ENCODE measurements around the gene RUNX1.

The RUNX1 gene

DNA sequence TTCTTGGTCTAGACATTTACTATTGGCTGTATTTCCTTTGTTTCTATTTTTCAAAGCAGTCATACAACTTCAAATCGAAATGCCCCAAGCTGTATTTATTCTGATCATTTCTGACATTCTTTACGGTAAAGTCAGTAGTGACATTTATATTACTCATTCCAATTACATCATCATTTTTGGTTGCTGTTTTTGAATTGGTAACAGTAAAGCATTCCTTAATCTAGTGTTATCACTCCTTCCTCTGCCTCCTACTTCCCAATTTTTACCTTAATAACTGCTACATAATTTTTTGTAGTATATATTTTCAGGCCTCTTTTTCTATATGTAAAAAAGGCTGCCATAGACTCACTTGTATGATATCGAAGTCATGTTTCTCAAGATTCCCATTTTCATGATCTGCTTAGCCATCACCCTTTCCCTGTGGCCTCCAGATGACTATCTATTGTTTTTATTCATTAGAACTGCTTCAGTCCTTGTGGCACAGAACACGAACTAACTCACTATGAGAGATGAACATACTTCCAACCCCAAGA, 167.2 kb downstream of the RUNX1 start:
- no peak for DNase-seq
- Histone ChIP-seq H3K27me3 (peaks cover 34% of the 10 kb centered on the region), H3K4me3 (ENCODE audit: low read depth, low read length) (no peak overlapping the region), H3K9me3 (no peaks in the 10 kb centered on the region), H3K36me3 (no peaks in the 10 kb centered on the region), H3K4me1 (no peaks in the 10 kb centered on the region)
- TF ChIP-seq, protein P1, sequence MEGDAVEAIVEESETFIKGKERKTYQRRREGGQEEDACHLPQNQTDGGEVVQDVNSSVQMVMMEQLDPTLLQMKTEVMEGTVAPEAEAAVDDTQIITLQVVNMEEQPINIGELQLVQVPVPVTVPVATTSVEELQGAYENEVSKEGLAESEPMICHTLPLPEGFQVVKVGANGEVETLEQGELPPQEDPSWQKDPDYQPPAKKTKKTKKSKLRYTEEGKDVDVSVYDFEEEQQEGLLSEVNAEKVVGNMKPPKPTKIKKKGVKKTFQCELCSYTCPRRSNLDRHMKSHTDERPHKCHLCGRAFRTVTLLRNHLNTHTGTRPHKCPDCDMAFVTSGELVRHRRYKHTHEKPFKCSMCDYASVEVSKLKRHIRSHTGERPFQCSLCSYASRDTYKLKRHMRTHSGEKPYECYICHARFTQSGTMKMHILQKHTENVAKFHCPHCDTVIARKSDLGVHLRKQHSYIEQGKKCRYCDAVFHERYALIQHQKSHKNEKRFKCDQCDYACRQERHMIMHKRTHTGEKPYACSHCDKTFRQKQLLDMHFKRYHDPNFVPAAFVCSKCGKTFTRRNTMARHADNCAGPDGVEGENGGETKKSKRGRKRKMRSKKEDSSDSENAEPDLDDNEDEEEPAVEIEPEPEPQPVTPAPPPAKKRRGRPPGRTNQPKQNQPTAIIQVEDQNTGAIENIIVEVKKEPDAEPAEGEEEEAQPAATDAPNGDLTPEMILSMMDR (IDR thresholded peaks at IDR 0.05; ENCODE audit: low read depth, low read length): no peak

DNA sequence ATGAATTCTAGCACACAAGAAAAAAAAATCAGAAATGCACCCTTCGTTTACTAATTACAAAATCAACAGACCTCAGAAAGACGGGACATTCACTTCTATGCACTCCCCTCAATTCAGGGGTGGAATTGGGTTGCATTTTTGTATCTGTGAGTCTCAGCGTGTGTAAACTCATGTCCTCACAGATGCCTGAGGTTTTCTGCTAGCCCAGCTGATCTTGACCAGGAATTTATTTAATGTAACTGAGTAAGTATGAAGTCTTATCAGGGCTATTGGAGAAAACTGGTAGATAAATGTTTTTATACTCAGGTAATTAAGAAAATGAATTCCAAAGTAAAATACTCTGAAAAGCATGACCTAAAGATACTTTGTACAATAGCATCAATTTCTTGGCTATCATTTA, 167.7 kb downstream of the RUNX1 start:
- Histone ChIP-seq H3K36me3 (no peaks in the 10 kb centered on the region), H3K4me3 (ENCODE audit: low read depth, low read length) (no peak overlapping the region), H3K27me3 (peaks cover 29% of the 10 kb centered on the region), H3K4me1 (no peaks in the 10 kb centered on the region), H3K9me3 (no peaks in the 10 kb centered on the region)
- DNase-seq: no peak
- TF ChIP-seq, protein P1 (IDR thresholded peaks at IDR 0.05; ENCODE audit: low read depth, low read length): no peak

DNA sequence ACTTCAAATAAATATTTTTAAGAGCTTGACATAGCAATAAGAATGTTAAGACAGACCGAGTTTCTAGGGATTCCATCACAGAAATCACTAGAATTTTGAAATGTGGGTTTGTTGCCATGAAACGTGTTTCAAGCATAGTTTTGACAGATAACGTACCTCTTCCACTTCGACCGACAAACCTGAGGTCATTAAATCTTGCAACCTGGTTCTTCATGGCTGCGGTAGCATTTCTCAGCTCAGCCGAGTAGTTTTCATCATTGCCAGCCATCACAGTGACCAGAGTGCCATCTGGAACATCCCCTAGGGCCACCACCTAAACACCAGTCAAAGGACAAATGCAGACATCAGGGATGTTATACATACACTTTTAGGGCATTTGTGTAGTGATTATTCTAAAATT, 168.7 kb downstream of the RUNX1 start:
- TF ChIP-seq, protein P1 (IDR thresholded peaks at IDR 0.05; ENCODE audit: low read depth, low read length): no peak
- Histone ChIP-seq H3K36me3 (no peaks in the 10 kb centered on the region), H3K27me3 (peaks cover 19% of the 10 kb centered on the region), H3K4me1 (no peaks in the 10 kb centered on the region), H3K4me3 (ENCODE audit: low read depth, low read length) (no peak overlapping the region), H3K9me3 (no peaks in the 10 kb centered on the region)
- DNase-seq: no peak

DNA sequence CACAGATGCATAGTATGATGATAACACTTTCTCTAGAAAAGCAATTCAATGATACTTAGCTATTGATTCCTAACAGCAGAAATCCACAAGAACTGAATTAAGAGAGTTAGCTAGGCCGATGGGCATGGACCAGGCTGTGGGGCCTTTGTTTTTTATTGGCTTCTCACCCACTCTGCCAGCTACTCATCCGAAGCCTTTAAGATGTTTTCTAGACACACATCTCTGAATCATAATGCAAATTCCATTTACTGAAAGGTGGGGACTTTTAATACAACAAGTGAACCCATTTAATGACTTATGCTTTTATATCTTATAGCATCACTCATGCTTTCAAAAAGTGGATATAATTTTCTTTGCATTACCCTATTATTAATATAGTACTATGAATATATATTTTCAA, 170.2 kb downstream of the RUNX1 start:
- DNase-seq: no peak
- TF ChIP-seq, protein P1 (IDR thresholded peaks at IDR 0.05; ENCODE audit: low read depth, low read length): no peak
- Histone ChIP-seq H3K9me3 (no peaks in the 10 kb centered on the region), H3K4me1 (no peaks in the 10 kb centered on the region), H3K36me3 (no peaks in the 10 kb centered on the region), H3K4me3 (ENCODE audit: low read depth, low read length) (no peak overlapping the region), H3K27me3 (peaks cover 11% of the 10 kb centered on the region)

DNA sequence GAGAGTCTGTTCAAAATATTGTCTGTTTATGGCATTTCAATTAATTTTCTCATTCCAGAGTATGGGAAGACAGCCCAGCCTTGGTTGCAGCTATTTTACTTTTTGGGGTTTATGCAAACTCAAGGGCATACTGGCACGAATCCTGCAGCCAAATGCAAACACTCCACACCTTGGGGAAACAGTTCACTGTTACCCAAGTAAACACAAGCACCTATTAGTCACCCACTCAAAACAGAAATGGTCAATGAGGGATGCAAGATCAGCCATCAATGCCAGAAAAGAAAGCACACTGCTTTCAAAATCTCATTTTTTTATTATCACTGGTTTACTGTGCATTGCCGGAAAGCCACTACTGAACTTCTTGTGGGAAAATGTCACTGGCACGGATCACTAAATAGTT, 170.6 kb downstream of the RUNX1 start:
- H3K4me1 ChIP-seq: no peaks in the 10 kb centered on the region

DNA sequence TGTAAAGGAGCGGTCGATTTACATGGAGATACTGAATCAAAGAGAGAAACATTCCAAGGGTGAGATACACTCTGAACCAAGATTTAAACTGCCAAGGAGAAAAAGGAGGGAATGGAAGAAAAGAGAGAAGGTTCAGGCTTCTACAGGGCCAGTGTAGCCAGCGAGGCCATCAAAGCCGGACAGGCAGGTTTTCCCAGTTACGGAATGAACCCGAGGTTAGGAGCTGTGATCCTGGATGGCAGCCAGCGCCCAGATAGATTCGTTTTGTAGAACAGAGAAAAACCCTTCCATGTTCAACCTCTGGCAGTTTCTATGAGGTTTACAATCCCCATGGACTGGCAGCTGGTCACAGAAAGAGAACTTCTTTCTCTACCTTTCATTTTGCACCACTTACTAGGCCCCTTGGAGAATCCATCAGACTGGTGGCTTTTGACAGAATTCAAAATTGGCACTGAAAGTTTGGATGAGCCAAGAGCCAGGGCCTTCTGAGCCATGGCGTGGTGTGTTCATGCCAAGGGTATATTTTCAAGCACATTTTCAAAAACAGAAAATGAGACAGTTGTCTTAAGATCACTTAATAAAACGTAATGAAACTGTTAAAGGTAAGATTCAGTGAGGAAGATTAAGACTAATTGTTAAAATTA, 171.5 kb downstream of the RUNX1 start:
- Histone ChIP-seq H3K27me3 (peaks cover 5% of the 10 kb centered on the region; the same call in 1 of the 2 replicates), H3K4me3 (ENCODE audit: low read depth, low read length) (no peak overlapping the region), H3K36me3 (no peaks in the 10 kb centered on the region), H3K9me3 (no peaks in the 10 kb centered on the region), H3K4me1 (no peaks in the 10 kb centered on the region)
- TF ChIP-seq, protein P1 (IDR thresholded peaks at IDR 0.05; ENCODE audit: low read depth, low read length): no peak
- DNase-seq: no peak

More for the DNA sequence above, 170.6 kb downstream of the RUNX1 start:
- Histone ChIP-seq H3K36me3 (no peaks in the 10 kb centered on the region), H3K9me3 (no peaks in the 10 kb centered on the region), H3K27me3 (peaks cover 6% of the 10 kb centered on the region), H3K4me3 (ENCODE audit: low read depth, low read length) (no peak overlapping the region)
- TF ChIP-seq, protein P1 (IDR thresholded peaks at IDR 0.05; ENCODE audit: low read depth, low read length): no peak
- no peak for DNase-seq
